ENCODE measurements around the gene ZNG1C.
"Not testable (repeated sequence)": the region's sequence is repeated elsewhere in the genome, so short reads cannot be mapped to it uniquely, and the experiment has no call there.

DNA sequence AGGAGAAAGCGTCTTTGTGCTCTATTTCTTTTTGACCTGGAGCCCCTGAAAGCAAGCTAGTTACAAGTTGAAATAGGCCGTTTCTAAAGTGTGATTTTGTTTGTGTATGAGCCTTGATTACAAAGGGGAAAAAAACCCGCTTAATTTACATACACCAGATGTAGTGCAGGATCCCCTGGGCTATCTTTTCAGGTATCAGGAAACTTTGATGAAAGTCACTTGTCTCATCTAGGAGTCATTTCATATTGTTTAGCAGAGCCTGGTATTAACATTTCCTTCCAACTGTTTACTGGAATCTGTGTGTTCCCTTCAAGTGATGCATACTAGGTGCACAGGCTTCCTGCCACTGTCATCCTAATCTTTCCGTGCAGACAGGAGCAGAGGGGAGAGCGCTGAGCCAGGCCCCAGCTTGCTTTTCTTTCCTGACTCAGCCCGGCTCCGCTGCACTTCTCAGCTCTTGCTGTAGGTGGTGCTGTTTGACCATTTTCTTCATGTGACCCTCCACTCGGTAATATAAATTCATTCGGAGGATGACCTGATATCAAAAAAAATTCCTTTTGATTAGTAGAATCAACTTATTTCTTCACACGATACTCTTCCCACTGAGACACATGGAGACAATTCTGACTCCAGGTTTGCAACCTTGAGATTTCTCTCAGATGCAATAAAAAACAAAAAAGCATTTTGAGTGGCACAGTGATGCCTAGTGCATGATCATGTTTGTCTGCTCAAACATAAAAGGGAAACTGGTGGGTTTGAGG is 100.7 kb downstream of the ZNG1C start:
- not testable (repeated sequence) for TF ChIP-seq POLR2A (IDR thresholded peaks at IDR 0.05)
- TF ChIP-seq, protein P1, sequence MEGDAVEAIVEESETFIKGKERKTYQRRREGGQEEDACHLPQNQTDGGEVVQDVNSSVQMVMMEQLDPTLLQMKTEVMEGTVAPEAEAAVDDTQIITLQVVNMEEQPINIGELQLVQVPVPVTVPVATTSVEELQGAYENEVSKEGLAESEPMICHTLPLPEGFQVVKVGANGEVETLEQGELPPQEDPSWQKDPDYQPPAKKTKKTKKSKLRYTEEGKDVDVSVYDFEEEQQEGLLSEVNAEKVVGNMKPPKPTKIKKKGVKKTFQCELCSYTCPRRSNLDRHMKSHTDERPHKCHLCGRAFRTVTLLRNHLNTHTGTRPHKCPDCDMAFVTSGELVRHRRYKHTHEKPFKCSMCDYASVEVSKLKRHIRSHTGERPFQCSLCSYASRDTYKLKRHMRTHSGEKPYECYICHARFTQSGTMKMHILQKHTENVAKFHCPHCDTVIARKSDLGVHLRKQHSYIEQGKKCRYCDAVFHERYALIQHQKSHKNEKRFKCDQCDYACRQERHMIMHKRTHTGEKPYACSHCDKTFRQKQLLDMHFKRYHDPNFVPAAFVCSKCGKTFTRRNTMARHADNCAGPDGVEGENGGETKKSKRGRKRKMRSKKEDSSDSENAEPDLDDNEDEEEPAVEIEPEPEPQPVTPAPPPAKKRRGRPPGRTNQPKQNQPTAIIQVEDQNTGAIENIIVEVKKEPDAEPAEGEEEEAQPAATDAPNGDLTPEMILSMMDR (IDR thresholded peaks at IDR 0.05): peak in 2 of 6 experiments; percentile 32 to 36
